Bronchial epithelial cell (primary cell): ENCODE data around the gene IQCN. TPM values are rescaled to one million over a fixed set of nuclear protein-coding genes. Genes with fewer than 3 reads are reported as not detected.

Source experiments
- DNase-seq: peaks from one replicate; pipeline ENCODE4 v3.0.0-alpha.2; 2010; ENCODE audit warnings: low read depth
- FAIRE-seq: peaks from 2 replicates; lab custom pipeline; 2011; peaks lifted over from hg19 to GRCh38; lab: Jason Lieb, UNC
- H3K27me3 ChIP-seq: 2 replicates; pipeline ENCODE4 v1.5.1; 2011; ENCODE audit warnings: low read length; ENCODE audit not compliant: control insufficient read depth, insufficient read depth
- H3K36me3 ChIP-seq: 2 replicates; pipeline ENCODE4 v1.5.1; 2011; ENCODE audit warnings: low read length; ENCODE audit not compliant: control insufficient read depth, insufficient read depth
- H3K4me3 ChIP-seq: 2 replicates; pipeline ENCODE4 v1.5.1; 2011; ENCODE audit warnings: mild to moderate bottlenecking, low read depth, low read length, control low read depth
- CTCF ChIP-seq: IDR thresholded peaks from 2 replicates; pipeline ENCODE4 v1.5.1; 2011; ENCODE audit warnings: mild to moderate bottlenecking, moderate library complexity, low read length, control low read depth, inconsistent platforms; ENCODE audit not compliant: insufficient read depth, severe bottlenecking
- total RNA-seq: library from RNA; depleted of rRNA; stranded (reverse); fragments of >200 nt; gene quantifications from 2 replicates; pipeline ENCODE4 v1.2.1, GENCODE V29; 2014

IQCN gene
- total RNA-seq, 1 donor from 2014 or later, result not detected

DNA sequence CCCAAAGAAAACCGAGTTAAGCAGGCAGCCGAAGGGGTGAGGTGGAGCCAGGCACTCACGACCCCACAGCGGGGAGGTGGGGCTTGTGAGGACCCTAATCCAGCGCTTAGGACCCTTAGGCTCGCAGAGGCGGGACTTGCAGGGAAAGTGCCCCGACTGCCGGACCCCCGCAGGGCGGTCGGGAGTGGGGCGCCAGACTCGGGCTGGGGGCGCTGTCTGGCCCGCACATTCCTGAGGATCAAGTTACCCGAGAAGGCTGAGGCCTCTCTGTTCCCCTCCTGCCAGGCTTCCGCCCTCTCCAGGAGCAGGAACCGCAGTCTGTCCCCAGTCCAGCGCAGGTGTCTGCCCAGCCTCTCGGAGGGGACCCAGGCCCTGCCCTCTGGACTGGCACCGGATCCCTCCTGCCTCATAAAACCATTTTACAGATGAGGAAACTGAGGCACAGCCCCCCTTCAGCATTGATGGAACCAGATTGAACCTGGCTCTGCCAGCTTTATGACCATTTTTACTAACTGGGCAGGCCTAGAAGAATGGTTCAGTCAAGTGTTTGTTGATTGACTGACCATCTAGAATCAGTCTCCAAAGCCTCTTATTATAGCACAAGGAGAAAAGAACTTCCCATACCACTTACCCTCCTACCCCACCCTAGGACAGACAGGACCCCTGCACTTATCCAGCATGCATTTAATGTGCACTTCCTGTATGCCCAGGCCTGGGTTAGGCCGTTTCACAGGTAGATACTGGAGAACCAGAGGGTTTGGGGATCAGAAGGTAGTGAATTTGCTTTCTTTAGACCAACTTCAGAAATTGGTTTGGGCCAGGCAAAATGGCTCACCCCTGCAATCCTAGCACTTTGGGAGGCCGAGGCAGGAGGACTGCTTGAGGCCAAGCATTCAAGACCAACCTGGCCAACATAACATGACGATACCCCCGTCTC is 13.9 kb upstream of the IQCN start:
- FAIRE-seq, result no peak

GRCh38 chr19:18286973-18287635 is 12.9 kb upstream of the IQCN start:
- TF ChIP-seq CTCF, result no peak
- FAIRE-seq, result no peak

More for the DNA sequence above, 13.9 kb upstream of the IQCN start:
- DNase-seq, result no peak
- Histone ChIP-seq H3K27me3 (no peaks in the 10 kb centered on the region), H3K4me3 (no peak overlapping the region), H3K36me3 (no peaks in the 10 kb centered on the region)
- TF ChIP-seq CTCF, result no peak

DNA sequence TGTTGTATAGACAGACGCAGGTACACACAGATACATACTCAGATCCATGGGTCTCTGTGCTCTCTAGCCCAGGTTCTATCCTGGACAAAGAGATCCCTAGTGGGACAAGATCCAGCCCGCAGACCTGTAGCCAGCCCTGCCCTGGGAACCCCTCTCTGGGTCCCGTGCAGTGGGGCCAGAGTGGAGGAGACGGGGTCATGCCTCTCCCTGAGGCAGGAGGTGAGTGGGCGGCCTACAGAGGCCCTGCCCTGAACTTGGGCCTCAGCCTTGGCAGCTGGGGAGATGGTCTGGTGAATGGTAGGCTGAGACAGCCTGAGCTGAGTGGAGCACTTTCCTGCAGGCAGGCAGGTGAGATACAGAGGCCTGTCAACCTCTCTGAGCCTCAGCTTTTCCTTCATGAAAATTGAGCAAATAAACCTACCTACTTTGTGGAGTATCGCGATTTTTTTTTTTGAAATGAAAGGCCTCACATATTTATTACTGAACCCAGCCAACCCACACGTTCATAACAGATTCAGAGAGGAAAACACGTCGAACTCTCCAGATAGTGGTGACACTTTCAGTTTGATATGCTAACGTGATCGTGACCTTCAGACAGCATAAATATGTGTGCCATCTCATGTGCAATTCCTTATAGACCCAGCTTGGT is 10.6 kb upstream of the IQCN start:
- FAIRE-seq, result no peak
- no peak for TF ChIP-seq CTCF
- H3K36me3 ChIP-seq, result peaks cover 2% of the 10 kb centered on the region
- DNase-seq, result no peak
- H3K27me3 ChIP-seq, result no peaks in the 10 kb centered on the region
- H3K4me3 ChIP-seq, result no peak overlapping the region

More at GRCh38 chr19:18286973-18287635, 12.9 kb upstream of the IQCN start:
- Histone ChIP-seq H3K4me3 (no peak overlapping the region), H3K27me3 (no peaks in the 10 kb centered on the region), H3K36me3 (no peaks in the 10 kb centered on the region)
- no peak for DNase-seq

DNA sequence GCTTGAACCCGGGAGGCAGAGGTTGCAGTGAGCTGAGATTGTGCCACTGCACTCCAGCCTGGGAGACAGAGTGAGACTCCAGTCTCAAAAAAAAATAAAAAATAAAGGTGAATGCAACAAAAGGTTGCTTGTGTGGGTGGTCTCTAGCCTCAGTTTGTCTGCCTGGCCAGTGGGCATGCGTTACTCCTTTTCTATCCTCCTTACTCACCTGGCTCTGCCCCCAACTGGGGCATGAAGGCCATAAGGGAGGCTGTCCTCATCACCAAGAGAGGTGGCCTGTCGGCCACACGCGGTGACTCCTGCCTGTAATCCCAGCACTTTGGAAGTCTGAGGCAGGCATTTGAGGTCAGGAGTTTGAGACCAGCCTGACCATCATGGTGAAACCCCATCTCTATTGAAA is 9.1 kb upstream of the IQCN start:
- Histone ChIP-seq H3K36me3 (peaks cover 7% of the 10 kb centered on the region), H3K4me3 (no peak overlapping the region), H3K27me3 (no peaks in the 10 kb centered on the region)
- no peak for TF ChIP-seq CTCF
- DNase-seq (no peak), FAIRE-seq (no peak)

DNA sequence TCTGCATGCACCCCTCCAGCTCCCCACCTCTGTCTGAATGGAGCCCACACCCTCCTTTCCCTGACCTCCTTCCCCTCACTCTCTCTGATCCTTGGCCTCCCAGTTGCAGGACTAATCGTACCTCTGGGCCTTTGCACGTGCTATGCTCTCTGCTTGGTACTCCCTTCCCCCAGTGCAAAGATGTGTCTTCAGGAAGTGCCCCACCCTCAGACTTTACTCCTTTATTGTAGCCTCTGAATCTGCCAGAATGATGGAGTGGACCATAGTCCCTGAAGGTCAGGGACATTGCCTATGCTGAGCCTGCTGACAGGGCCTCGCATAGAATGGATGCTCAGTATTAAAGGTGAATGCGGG is 8.5 kb upstream of the IQCN start:
- H3K27me3 ChIP-seq, result no peaks in the 10 kb centered on the region
- no peak for TF ChIP-seq CTCF
- no peak for DNase-seq
- H3K36me3 ChIP-seq, result peaks cover 9% of the 10 kb centered on the region
- FAIRE-seq, result no peak
- H3K4me3 ChIP-seq, result no peak overlapping the region
